Measurements from ENCODE around the gene PET100.

PET100 gene

GRCh38 chr19:7612282-7613274 is 17.0 kb upstream of the PET100 start:
- no peak for DNase-seq (ENCODE audit: low spot score)

GRCh38 chr19:7614859-7615741 is 14.5 kb upstream of the PET100 start:
- DNase-seq (ENCODE audit: low spot score) = no peak

GRCh38 chr19:7617172-7617571 is 12.4 kb upstream of the PET100 start:
- no peak for DNase-seq (ENCODE audit: low spot score)

DNA sequence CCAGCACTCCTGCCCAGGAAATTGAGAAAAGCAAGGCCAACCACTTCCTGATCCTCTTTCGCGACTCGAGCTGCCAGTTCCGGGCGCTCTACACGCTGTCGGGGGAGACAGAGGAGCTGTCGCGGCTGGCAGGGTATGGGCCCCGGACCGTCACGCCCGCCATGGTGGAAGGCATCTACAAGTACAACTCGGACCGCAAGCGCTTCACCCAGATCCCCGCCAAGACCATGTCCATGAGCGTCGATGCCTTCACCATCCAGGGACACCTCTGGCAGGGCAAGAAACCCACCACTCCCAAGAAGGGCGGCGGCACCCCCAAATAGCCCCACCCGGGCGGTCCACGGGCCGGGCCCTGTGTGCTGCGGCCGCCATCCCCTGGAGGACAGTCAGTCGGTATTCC is 11.9 kb upstream of the PET100 start:
- no peak for DNase-seq (ENCODE audit: low spot score)

GRCh38 chr19:7618348-7618747 is 11.2 kb upstream of the PET100 start:
- DNase-seq (ENCODE audit: low spot score) = no peak

DNA sequence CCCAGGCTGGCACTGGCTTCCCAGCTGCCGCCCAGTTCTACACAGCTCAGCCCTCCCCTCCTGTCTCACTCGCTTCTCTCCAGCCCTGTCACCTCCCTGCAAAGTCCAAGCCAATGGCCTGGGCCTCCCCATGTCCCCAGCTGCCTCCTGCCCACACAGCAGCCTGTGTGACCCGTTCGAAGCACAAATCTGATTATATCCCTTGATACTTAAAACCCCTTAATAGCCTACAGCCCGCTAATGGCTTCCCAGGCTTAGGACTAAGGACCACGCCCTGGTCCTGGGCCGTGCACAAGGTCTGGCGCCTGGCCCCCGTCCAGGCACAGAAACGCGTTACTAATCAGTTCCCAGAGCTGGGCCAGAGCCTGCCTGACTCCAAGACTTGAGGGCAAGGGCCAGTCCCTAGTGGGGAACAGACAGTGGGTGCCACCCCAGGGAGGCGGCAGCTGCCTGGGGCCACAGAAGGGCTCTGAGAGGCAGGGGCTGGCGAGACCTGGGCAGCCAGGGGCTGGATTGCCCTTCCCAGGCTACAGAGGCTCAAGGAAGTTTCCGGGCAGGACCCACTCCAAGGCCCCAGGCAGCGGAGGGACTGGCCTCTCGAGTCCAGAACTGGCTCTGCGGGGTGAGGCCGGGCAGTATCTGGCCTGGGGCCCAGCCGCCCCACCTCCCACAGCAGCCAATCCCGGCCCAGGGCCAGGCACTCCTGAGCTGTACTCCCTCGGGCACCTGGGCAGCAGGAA is 10.7 kb upstream of the PET100 start:
- DNase-seq (ENCODE audit: low spot score) = no peak

GRCh38 chr19:7619671-7620441 is 9.7 kb upstream of the PET100 start:
- DNase-seq (ENCODE audit: low spot score) = no peak

GRCh38 chr19:7620442-7621412 is 8.9 kb upstream of the PET100 start:
- DNase-seq (ENCODE audit: low spot score) = no peak

- no peak for DNase-seq (ENCODE audit: low spot score)
Observed at GRCh38 chr19:7622933-7623685, 6.5 kb upstream of the PET100 start.

DNA sequence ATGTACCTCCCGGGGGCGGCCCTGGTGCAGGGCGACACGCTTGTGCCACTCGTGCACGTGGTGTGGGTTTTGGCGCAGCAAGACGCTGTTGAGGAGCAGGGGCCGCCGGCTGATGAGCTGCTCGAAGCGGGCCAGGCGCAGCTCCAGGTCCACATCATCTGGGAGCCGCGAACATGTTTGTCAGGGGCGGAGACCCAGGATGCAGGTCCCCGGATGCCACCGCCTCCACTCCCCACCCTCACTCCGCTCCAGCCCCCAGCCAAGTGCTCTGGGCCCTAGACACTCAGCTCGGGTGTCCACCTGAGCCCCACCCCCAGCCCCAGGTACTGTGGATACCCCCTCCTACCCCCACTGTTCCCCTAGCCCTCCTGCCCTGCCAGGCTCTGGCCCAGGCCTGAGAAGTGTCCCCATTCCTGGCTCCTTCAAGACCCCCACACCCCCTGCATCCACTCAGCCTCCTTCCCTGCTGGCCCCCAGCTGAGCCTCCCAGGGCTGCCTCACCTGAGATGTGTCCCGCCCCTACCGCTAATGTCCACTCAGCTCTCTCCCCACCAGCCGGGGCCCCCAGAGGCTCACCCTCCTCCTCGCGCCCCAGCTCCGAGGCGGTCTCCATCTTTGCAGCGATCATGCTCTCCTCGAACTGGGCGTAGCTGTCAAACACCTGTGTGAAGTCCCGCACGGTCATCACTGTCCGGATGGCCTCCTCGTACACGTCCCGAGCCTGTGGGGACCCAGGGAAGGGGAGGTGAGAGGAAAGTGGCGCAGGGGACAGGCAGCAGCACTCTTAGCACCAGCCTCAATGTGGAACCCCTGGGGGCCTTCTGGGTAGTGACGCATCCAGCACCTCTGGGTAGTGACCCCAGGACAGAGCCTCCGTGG is 5.6 kb upstream of the PET100 start:
- DNase-seq (ENCODE audit: low spot score) = no peak

DNA sequence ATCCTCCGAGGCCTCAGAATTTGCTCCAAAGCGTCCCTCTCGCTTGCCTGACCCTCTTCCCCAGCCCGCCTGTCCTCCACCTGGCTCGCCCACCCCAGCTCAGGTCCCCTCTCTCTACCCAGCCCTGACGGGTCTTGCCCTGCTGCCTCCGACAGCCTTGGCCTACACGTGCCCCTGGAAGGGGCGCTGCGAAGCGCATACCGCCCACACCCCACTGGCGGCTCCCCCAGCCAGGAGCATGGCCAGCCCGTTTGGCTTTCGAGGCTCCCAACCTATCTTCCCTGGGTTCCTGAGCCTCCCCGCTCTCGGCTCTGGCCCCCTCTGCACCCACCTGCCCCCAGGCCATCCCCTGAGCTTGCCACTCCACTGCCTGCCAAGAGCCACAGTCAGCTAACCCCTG is 4.8 kb upstream of the PET100 start:
- DNase-seq (ENCODE audit: low spot score) = no peak

- no peak for DNase-seq (ENCODE audit: low spot score)
Observed at GRCh38 chr19:7625763-7626372, 3.7 kb upstream of the PET100 start.

- no peak for DNase-seq (ENCODE audit: low spot score)
Observed at GRCh38 chr19:7627166-7627565, 2.4 kb upstream of the PET100 start.

- no peak for DNase-seq (ENCODE audit: low spot score)
Observed at GRCh38 chr19:7628589-7629311, 843 bp upstream of the PET100 start.

- no peak for DNase-seq (ENCODE audit: low spot score)
Observed at GRCh38 chr19:7631577-7631976, 2.0 kb downstream of the PET100 start.

DNA sequence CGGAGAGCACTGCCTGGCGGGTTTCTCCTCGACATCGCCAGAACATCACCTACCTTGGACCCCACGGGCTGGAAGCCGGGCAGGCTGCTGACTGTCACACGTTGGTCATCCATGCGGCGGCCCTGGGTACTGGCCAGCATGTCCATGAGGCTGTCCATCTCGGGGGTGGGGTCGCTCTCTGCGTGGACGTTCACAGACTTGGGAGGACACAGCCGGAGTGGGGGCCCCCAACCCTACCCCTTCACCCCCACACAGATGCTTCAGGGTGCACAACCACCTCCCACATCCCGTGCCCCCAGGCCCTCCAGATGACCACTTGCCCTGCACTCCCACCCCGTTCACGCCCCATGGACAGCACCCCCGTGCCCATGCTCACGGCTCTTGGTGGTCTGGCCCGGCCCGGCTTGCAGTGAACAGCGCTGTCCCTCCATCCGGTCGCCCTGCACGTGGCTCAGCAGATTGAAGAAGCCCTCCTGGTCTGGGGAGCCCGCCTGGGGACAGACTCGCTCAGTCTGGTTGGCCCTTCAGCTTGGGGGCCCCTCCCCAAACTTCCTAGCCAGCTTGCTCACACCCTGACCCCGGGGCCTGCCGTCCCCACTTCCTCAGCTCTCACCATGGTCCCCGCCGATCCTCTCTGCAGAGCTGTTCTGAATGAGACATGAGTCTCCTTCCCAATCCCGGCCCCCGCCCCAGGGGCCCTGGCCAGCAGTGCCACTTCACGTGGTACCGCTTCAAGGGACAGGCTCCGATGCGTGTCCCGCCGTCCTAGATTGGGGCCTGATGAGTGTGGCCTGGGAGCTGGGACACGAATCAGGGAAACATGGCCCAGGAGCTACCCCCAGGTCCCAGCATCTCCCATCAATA is 3.0 kb downstream of the PET100 start:
- no peak for DNase-seq (ENCODE audit: low spot score)
